Hematopoietic multipotent progenitor cell treated with erythropoietin and hydrocortisone succinate and interleukin-3 and kit ligand, for 8 days (in vitro differentiated cells): Measurements from ENCODE around the gene SORCS3.

ENCODE experiments used
- DNase-seq: peaks from one replicate; pipeline ENCODE4 v3.0.0-alpha.2; 2015

The SORCS3 gene

GRCh38 chr10:104641187-104641936, at the start of gene SORCS3:
Gene SORCS3 (plus strand): TSS chr10:104641290.
- no peak for DNase-seq

- DNase-seq, result peak; percentile 66
Measured at GRCh38 chr10:104591441-104591840, 49.6 kb upstream of the SORCS3 start.

DNA sequence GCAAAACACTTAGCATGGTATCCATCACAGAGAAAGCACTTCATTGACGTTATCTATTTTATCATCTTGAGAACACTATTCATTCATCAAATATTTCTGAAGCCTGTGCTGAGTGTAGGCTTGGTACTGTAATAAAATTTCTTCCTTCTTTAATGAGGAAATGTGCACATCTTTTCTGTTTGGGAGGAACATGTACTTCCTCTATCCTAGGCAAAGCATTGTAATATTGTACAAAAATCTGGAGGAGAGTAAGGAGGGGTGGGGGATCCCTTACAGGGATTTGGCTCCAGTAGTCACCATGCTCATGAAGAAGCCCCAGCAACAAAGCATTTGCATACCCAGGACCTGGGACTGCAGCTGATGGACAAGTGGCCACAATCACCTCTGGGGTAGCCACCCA, 39.9 kb upstream of the SORCS3 start:
- no peak for DNase-seq

- DNase-seq, result no peak
Measured at GRCh38 chr10:104608091-104608828, 32.8 kb upstream of the SORCS3 start.

GRCh38 chr10:104612571-104613205, 28.4 kb upstream of the SORCS3 start:
- DNase-seq, result no peak

DNA sequence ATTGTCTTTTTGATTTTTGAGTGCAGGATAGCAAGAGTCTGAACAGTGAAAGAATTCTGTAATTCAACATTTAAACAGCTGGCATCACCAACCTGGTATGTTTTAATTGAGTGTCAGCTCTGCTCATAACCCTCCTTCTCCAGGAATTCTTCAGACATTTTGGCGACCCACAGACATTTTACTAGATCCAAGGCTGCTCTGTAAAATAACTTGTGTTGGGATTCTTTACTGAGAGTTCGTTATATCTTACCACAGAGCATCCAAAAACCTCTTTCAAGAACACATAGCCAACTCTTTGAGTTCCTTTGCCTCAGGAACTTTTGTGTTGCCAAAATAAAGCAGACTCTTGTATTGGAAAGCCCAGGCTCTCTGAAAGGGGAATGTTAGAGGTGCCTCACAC, 27.7 kb upstream of the SORCS3 start:
- DNase-seq, result no peak

GRCh38 chr10:104614245-104614831, 26.8 kb upstream of the SORCS3 start:
- DNase-seq, result peak; percentile 57

DNA sequence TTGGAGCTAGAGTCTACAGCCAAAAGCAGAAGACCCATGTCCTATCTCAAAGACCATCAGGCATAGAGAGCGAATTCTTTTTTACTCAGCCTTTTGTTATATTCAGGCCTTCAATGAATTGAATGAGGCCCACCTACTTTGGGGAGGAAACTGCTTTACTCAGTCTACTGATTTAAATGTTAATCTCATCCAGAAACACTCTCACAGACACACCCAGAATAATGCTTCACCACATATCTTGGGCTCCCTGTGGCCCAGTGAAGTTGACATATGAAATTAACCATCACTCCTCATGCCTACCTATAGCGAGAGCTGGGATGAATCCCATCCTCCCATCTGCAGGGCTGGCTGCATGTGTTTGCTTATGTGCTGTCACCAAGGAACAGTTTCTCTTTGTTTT, 26.0 kb upstream of the SORCS3 start:
- no peak for DNase-seq

- no peak for DNase-seq
Measured at GRCh38 chr10:104617831-104618230, 23.3 kb upstream of the SORCS3 start.

- DNase-seq, result no peak
Measured at GRCh38 chr10:104622175-104622574, 18.9 kb upstream of the SORCS3 start.

- DNase-seq, result peak; percentile 5
Measured at GRCh38 chr10:104622598-104623209, 18.4 kb upstream of the SORCS3 start.

DNA sequence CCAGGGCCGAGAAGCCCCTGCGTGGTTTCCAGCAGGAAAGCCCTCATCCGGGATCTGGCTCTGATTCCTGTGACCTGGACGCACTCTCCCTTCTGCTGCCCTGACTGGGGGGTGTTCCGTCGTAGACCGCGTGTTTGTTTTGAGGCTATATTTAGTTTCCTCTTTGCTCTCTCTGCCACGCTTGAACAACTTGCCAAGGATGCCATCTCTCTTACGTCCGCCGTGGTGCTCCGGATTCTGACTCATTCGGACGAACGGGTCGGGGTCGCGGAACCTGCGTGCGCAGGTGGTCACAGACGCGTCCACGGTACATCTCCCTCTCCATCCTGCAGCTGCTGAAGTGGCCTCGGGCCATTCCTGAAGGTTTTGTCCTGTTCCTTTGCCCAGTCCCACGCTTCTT, 10.4 kb upstream of the SORCS3 start:
- DNase-seq, result no peak

- no peak for DNase-seq
Measured at GRCh38 chr10:104631946-104632345, 9.1 kb upstream of the SORCS3 start.

DNA sequence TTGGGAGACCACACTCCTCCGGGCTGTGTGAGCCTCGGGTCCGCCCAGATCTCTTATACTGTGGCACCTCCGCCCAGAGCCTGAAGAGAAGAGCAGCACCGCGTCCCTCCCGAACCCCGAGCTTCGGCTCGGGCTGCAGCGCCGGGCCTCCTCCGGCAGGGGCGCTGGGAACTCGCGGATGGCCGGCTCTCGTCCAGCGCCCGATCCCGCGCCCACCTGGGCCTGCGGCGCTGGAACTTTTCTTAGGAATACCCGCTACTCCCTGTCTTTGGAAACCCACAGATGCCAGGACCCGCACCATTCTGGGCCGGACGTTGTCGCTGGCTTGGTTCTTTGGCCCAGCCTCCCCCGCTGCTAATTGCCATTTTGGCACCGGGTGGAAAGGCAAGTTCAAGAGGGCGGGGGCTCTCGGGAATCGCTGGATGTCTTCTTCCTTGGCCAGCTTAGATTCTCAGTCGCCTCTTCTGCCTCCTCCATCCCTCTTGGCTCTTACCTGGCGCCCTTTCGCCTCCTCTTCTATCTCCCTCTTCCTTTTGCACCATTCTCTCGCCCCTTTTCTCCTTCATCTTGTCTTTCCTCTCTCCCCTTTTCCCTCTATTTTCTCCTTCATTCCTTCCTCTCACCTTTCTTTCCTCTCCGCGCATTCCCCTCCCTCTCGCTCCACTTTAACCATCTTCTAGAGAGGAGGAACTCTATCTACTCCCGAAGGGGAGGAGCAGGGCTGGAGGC, 2.1 kb upstream of the SORCS3 start:
- no peak for DNase-seq

GRCh38 chr10:104639590-104640338, 1.3 kb upstream of the SORCS3 start:
- DNase-seq, result no peak

- no peak for DNase-seq
Measured at GRCh38 chr10:104640339-104641186, 527 bp upstream of the SORCS3 start.

GRCh38 chr10:104641937-104642657, 1.0 kb downstream of the SORCS3 start:
- DNase-seq, result no peak

GRCh38 chr10:104642658-104643302, 1.7 kb downstream of the SORCS3 start:
- peak; percentile 24 for DNase-seq

GRCh38 chr10:104643303-104643663, 2.2 kb downstream of the SORCS3 start:
- no peak for DNase-seq
